ENCODE results near the gene MORN1.

Gene MORN1

GRCh38 chr1:2287649-2288048 lies 103.7 kb downstream of the MORN1 start:
- DNase-seq, result no peak

GRCh38 chr1:2286923-2287322 lies 104.4 kb downstream of the MORN1 start:
- no peak for DNase-seq

- no peak for DNase-seq
Measured at GRCh38 chr1:2284932-2285331, 106.4 kb downstream of the MORN1 start.

- no peak for DNase-seq
Measured at GRCh38 chr1:2283991-2284895, 107.1 kb downstream of the MORN1 start.

GRCh38 chr1:2283371-2283990 lies 107.9 kb downstream of the MORN1 start:
- no peak for DNase-seq

GRCh38 chr1:2282556-2283270 lies 108.6 kb downstream of the MORN1 start:
- no peak for DNase-seq

- DNase-seq, result no peak
Measured at GRCh38 chr1:2279817-2280216, 111.5 kb downstream of the MORN1 start.

GRCh38 chr1:2279210-2279639 lies 112.1 kb downstream of the MORN1 start:
- DNase-seq, result peak; percentile 85

GRCh38 chr1:2278591-2279209 lies 112.7 kb downstream of the MORN1 start:
- no peak for DNase-seq

- DNase-seq, result no peak
Measured at GRCh38 chr1:2277741-2278488, 113.4 kb downstream of the MORN1 start.

- peak; percentile 32 for DNase-seq
Measured at GRCh38 chr1:2276803-2277580, 114.4 kb downstream of the MORN1 start.

- DNase-seq, result no peak
Measured at GRCh38 chr1:2275796-2276536, 115.4 kb downstream of the MORN1 start.

GRCh38 chr1:2274929-2275475 lies 116.4 kb downstream of the MORN1 start:
- no peak for DNase-seq

- no peak for DNase-seq
Measured at GRCh38 chr1:2274231-2274928, 117.0 kb downstream of the MORN1 start.

- DNase-seq, result no peak
Measured at GRCh38 chr1:2273401-2274090, 117.8 kb downstream of the MORN1 start.

- no peak for DNase-seq
Measured at GRCh38 chr1:2272686-2273400, 118.5 kb downstream of the MORN1 start.

- no peak for DNase-seq
Measured at GRCh38 chr1:2271841-2272655, 119.3 kb downstream of the MORN1 start.
